Measurements from ENCODE around the gene CYTH1. TPM values are rescaled to one million over a fixed set of nuclear protein-coding genes. Genes with fewer than 3 reads are reported as not detected.
"Not testable (repeated sequence)": the region's sequence is repeated elsewhere in the genome, so short reads cannot be mapped to it uniquely, and the experiment has no call there.

CYTH1 gene
- total RNA-seq, 1 experiment from 2014 or later, result 40.2 TPM

DNA sequence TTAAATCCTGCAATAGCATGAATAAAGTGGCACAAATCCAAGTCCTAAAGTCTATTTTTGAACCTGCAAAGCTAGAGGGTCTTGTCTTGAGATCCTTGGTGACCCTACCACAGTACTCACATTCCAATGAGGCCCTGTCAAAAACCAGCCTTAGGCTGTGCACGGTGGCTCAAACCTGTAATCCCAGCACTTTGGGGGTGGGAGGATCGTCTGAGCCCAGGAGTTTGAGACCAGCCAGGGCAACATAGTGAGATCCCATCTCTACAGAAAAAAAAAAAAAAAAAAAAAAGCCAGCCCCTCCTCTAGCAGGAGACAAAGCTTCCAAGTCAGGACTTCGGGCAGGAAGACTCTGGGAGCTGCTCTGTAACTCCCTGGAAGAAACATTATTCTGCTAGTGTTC lies 16.3 kb downstream of the CYTH1 start:
- no peak for DNase-seq (ENCODE audit: extremely low read depth, low read depth)

DNA sequence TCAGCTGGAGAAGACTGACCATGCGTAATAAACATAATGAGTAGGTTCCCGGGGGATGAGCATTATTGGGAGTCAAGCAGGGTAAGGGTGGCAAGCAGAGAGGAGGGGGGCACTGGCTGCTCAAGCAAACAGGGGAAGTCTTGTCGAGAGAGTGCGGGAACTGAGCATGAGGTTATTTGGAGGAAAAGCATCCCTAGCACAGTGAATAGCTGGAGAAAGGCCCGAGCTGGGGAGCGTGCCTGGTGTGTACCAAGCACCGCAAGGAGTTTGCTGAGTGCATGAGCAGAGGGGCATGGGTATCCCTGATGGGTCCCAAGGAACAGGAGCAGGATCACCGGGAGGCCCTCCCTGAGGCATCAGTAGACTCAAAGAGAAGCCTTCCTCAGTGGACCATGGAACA lies 17.2 kb downstream of the CYTH1 start:
- DNase-seq (ENCODE audit: extremely low read depth, low read depth), result no peak

- no peak for DNase-seq (ENCODE audit: extremely low read depth, low read depth)
Observed at GRCh38 chr17:78763561-78763960, 18.5 kb downstream of the CYTH1 start.

- DNase-seq (ENCODE audit: extremely low read depth, low read depth), result no peak
Observed at GRCh38 chr17:78761789-78762406, 20.2 kb downstream of the CYTH1 start.

DNA sequence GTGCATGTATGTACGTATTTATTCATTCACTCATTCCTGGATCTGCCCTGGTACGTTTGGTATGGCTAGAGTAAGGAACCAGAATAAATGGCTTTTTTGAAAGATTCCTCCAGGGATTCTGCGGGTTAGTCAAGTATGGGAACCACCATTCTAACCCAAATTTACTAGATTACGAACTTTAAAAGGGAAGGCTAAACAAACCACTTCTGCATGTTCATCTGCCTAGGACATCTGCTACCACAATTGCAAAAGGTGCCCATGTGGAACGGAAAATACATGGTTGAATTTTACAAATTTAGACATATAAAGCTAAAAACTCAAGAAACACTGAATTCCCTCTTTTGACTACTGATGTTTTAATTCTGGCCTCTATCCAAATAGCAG lies 22.1 kb downstream of the CYTH1 start:
- DNase-seq (ENCODE audit: extremely low read depth, low read depth), result no peak

GRCh38 chr17:78759203-78759968 lies 22.7 kb downstream of the CYTH1 start:
- DNase-seq (ENCODE audit: extremely low read depth, low read depth), result no peak

DNA sequence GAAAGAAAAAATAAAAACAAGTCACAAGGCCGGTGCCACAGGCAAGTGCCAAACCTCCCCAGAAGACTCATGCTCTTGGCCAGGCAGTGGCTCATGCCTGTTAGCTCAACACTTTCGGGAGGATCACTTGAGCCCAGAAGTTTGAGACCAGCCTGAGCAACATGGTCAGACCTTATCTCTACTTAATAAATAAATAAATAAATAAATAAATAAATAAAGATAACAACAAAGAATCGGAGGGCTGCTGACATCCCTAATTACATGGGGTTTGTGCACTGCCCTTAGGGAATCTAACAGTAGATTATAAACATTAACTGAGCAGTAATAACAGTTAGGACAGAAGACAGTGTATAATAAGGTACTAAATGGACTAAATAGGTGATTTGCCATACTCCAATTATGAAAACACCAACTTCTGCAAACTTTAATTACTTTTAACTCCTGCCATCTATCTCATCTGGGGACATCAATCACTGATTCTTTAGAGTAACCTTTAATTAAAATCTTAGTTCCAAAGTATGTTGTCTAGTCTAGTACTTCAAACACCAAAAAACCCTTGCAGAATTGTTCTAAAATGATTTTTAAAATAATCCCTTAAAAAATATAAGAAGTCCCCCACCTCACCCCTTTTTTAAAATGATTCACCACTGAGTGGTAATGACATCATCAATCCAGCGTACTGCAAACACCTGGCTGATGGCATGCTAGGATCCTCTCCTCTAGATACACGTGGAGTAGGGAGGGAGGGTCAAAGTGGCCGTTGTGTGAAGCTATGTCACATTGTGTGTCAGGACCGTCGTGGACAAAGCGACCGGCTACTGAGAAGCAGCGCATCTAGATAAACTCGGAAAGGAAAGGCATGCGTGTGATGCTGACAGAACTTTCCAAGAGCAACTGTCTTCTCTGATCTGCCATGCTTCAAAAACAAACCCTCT lies 28.5 kb downstream of the CYTH1 start:
- DNase-seq (ENCODE audit: extremely low read depth, low read depth), result no peak

GRCh38 chr17:78751447-78752161 lies 30.5 kb downstream of the CYTH1 start:
- DNase-seq (ENCODE audit: extremely low read depth, low read depth), result no peak

DNA sequence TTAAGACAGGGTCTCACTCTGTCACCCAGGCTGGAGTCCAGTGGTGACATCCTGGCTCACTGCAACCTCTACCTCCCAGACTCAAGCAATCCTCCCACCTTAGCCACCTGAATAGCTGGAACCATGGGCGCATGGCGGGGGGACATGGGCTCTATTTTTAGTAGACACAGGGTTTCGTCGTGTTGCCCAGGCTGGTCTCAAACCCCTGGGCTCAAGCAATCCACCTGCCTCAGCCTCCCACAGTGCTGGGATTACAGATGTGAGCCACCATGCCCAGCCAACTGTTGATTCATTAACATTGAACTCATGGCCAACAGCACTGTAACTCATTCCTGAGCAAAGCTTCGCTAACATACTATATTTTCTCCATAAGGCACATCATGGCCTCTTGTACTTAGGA lies 31.1 kb downstream of the CYTH1 start:
- DNase-seq (ENCODE audit: extremely low read depth, low read depth), result not testable (repeated sequence)

DNA sequence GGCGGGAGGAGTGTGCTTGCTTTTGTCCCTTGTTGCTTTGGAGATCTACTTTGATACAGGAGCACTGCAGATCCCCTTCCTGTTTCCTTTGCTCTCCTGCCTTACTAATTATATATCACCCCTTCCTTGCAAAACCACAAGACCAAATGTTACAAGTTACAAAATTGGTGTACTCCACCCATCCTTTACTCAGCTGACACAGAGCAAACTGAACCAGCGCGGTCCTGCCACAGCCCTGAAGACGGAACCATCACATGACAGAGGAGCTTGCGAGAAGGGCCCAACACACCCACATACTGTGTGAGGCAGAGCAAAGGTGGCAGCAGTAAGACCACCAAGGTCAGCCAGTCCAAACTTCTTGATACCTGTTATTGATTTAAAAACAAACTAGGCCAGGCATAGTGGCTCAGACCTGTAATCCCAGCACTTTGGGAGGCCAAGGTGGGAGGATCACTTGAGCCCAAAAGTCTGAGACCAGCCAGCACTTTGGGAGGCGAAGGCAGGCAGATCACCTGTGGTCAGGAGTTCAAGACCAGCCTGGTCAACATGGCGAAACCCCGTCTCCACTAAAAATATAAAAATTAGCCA lies 33.2 kb downstream of the CYTH1 start:
- DNase-seq (ENCODE audit: extremely low read depth, low read depth), result no peak

DNA sequence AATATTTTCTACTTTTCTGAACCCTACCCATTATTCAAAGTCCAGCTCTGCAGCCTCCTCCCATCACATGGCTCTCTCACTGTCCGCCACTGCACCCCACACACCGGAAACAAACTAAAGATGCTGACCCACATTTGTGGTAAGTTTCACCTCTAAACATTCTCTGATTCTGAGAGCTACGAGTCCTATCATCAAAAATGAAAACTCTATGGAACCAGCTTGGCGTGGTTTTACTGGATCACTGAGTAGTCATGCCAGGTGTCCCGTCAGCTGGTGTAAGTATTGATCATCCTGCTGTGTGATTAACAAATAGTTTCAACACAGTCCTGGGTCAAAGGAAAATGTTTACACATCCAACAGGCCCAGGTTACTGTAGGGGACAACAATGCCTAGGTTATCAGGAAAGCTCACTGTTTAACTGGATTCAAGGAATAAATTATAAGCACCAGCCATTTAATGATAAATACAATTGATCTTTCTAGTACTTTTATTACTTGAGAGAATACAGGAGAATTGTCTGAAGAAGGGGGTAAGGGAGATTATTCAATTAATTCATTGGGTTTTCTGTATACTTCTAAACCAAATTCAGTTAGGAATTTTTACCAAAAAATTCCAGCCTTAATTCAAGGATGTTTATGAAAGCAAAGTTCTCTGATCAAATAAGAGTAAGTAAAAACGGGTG lies 33.9 kb downstream of the CYTH1 start:
- DNase-seq (ENCODE audit: extremely low read depth, low read depth), result no peak

DNA sequence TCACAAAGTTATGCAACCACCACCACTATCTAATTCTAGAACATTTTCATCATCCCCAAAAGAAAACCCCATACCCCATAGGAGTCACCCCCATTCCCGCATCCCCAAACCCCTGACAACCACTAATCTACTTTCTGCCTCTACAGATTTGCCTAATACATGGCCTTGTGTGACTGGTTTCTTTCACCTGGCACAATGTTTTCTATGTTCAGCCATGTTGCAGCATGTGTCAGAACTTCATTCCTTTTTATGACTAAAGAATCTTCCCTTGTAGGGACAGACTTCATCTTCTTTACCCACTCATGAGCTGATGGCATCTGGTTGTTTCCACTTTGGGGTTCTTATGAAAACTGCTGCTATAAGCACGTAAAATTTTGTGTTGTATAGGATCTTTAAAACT lies 34.6 kb downstream of the CYTH1 start:
- DNase-seq (ENCODE audit: extremely low read depth, low read depth), result no peak

DNA sequence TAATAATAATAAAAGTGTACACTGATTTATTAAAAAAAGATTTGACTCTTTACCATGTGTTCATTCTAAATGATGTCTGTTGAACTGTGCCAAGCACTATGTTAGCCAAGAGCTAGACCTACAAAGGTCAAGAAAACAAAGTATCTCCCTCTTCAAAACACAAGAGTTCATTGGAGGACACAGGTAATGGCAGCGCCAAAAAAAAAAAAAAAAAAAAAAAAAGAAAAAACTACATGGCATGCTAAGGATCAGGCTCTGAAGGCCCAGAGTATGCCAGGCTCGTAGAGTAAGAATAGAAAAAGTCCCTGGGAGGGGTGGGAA lies 35.2 kb downstream of the CYTH1 start:
- DNase-seq (ENCODE audit: extremely low read depth, low read depth), result no peak

DNA sequence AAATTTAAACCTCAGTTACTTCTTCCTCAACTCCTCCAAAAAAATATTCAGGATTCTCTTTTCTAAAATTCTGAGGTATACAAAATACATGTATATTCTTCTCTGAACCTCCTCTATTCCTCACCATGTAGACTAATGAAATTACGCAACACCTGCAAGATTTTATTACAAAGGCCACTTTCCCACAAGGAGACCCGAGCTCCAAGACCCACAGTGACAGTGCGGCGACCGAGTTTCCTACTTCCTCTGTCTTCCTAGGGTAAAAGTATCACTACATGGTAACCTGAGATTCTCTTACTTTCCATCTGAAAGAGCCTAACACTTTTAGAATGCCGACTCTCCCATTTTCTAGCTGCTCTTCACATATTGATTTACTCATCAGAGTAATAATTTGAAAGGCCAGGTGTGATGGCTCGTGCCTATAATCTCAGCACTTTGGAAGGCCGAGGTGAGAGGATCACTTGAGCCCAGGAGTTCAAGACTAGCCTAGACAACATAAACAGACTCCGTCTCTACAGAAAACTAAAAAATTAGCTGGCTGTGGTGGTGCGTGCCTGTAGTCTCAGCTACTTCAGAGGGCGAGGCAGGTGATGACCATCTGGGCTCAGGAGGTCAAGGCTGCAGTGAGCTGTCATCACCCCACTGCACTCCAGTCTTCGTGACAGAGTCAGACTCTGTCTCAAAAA lies 35.7 kb downstream of the CYTH1 start:
- DNase-seq (ENCODE audit: extremely low read depth, low read depth), result no peak

GRCh38 chr17:78745407-78746088 lies 36.5 kb downstream of the CYTH1 start:
- DNase-seq (ENCODE audit: extremely low read depth, low read depth), result no peak

DNA sequence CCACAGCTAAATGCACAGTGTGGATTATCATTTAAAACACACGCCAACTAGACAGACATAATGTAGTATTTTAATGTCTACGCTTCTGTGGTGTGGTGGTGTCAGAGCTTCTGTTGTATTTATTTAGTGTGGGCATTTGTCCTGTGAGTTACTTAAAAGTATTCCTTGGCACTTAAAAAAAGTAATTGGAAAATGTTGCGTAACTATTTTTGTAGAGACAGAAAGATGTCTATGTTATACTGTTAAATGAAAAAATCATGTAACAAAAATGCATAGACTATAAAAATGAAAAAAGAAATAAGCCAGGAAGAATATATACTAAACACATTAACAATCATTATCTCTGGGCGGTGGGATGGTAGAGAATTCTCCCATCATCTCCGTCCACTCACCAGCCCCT lies 39.2 kb downstream of the CYTH1 start:
- DNase-seq (ENCODE audit: extremely low read depth, low read depth), result no peak

DNA sequence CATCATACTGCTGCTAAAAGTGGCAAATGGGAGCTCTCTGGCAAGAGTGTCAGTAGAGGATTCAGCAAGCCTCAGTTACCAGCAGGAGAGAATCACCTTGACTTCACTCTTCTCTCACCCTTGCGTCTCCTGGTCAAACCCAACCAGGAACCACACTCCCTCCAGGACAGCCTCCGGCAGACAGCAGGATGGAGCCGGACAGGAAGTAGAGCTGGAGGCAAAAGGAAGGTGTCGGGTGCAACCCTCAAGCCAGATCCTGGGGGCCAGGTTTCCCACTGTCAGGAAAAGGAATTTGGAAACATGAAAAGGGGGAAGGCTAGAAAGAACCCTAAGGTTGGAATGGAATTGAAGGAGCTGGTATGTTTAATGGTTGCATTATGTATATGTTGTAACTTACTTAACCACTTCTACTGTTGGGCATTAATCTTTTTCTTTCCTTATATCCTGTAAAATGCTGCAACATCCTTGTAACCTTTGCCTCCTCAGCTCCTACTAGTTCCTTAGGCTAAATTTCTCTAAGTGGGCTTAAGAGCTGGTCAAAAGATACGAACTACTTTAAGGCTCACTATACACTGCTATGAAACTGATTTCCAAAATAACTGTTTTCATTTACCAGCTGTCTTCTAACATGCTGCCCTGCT lies 40.3 kb downstream of the CYTH1 start:
- DNase-seq (ENCODE audit: extremely low read depth, low read depth), result no peak

DNA sequence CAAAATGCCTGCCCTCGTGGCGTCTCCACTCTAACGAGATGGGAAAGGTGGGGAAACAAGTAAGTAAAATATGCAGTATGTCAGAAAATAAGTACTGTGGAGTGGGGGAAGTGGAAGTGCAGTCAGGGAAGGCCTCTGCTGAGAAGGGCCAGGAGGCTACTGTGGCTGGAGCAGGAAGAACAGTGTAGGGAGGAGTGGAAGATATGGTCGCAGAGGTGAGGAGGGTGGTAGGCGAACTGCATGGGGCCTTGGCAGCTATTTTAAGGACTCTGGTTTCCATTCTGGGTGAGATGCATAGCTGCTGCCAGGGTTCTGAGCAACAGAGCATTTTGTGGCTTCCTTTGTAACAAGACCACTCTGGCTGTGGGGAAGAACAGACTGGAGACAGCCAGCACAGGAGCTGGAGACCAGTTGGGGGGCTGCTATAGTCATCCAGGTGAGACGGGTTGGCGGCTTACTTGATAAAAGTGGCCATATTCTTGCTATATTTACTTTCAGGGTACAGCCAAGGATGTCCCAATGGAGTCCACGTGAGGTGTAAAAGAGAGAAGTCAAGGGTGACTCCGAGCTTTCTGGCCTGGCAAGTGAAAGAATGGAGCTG lies 42.6 kb downstream of the CYTH1 start:
- DNase-seq (ENCODE audit: extremely low read depth, low read depth), result no peak

All from NCI-H460 (cell line).